Smooth muscle cell of the brain vasculature (primary cell): ENCODE data around the gene ADAM10.

Experiments
- DNase-seq: peaks from one replicate; pipeline ENCODE4 v3.0.0-alpha.2; 2012; ENCODE audit warnings: low read depth, low spot score

ADAM10 gene

DNA sequence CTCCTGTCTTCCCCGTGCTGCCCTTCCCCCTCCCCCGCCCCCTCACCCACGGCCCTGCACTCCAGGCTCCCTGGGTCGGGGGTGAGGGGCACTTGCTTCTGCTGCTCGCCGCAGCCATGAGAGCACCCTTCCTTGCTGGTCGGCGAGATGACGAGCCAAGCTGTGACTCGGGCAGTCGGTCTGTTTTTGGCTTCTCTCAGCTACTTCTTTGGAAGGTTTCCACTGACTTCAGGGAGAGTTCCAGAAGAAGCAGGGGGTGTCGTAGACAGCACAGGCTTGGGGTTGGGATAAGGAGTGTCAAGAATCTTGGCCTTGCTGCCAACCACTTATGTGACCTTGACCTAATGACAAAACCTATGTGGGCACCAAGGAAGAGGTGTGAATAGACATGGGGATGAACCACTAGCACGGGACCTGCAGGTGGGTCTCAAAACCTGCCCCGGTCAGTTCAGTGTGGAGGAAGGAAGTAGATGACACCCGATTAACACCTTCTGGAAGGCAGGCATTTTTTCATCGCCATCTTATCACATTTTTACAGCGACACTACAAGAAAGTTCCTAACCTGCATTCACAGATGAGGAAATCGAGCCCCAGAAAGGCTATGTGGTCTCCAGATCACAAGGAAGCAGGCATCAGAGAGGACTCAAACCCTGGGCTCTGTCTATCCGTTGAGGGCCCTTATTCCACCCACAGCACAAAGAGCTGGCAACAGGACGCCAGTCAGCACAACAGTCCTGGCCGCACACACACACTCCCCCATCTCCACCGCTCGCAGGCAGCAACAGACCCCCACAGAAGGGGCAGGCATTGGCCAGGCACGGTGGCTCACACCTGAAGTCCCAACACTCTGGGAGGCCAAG is 196.8 kb downstream of the ADAM10 start:
- DNase-seq: no peak

GRCh38 chr15:58551764-58552504 is 197.6 kb downstream of the ADAM10 start:
- peak; percentile 60 for DNase-seq

DNA sequence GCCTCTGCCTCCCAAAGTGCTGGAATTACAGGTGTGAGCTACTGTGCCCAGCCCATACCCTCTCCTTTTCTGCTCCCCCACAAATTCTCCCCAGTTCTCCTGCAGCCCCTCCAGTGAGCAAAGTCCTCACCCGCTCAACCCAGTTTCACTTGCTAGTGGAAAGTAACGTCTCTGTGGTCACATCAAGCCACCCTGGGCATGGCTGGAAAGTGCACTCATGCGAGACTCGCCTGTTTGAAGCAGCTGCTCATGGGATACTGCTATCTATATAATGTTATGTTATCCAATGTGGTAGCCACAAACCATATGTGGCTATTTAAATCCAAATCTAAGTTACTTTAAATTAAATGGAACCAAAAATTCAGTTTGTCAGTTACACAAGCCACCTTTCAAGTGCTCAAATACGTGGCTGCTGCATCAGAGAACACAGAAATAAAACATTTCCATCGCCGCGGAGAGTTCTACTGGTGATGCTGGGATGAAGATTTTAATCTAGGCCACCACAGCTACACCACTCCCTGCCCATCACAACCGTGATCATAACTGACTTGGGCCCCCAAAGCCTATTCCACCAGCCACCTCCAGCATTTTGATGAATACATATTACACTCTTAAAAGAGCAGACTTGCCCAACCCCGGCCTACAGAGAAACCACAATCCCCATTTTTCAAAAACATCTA is 198.3 kb downstream of the ADAM10 start:
- no peak for DNase-seq

DNA sequence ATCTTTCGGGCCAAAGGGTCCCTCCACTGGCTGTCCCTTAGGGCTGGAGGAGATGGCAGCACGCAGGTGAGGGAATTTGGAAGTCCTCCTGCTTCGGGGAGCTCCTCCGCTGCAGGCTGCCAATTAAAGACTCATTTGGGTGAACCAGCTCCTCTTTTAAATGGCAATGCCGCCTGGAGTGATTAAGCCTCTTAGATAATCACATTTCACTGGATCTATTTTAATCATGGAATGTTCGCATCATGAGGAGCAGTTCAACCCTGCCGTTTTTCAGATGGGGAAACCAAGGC is 199.8 kb downstream of the ADAM10 start:
- DNase-seq: no peak

DNA sequence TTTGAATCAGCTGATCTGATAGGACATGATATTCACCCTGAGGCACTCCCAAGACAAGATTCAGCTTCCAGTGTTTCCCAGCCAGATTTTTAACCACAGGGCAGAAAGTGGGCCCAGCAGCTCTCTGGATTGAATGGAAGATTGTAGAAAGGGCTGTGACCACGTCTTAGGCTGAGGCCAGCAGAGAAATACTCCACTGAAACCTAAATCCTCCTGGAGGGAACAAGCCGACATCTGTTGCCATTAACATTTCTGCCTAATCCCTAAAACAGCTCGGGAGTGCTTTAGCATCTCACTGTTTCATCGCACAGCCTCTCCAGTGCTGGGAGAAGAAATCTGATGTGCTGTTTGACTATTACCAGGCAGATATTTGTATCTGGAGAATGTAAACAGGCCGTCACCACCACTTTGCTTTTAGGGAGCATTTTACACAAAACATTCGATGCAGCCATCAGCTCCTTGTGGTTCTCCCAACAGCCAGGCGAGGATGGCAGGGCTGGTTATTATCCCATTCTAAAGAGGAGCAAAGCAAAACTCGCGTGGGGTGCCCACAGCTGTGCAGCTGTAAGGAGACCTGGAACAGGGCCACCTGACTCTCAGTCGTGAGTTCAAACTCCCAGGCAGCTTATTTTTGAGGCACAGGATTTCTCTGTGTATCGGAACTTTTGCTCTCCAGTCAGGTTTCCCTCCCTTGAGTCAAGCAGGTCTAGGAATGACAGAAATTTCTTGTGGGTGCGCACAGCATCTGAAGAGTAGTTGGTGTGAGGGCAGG is 200.3 kb downstream of the ADAM10 start:
- DNase-seq: no peak

GRCh38 chr15:58548308-58549012 is 201.0 kb downstream of the ADAM10 start:
- no peak for DNase-seq

DNA sequence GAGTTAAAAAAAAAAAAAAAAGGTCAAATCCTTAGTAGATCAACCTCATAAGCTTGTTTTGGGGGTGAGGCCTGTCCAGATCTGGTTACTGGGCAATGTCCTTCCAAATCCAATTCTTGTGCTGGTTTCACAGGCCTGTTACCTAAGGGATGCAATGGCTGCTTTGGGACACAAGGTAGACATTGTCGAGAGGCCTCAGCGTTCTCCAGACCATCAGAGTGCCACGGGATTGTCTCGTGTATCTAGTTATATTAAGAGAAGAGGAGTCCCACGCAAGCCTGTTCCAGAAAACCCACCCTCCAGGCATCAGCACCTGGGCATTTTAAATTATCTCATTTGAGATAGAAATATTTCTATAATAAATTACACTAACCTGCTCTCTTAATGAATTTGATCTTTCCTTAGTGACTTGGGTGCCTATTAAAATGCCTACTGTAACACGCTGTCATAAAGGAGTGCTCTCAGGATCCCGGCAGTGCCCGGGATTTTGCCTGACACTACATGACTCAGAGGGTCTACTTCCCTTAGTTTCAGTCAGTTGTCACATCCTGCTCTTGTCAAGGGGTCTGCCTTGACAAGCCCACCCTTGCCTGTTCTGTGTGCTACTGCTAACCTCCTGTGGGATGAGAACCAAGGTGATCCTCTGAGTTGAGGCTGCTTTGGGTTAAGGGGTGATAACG is 201.7 kb downstream of the ADAM10 start:
- DNase-seq: no peak

DNA sequence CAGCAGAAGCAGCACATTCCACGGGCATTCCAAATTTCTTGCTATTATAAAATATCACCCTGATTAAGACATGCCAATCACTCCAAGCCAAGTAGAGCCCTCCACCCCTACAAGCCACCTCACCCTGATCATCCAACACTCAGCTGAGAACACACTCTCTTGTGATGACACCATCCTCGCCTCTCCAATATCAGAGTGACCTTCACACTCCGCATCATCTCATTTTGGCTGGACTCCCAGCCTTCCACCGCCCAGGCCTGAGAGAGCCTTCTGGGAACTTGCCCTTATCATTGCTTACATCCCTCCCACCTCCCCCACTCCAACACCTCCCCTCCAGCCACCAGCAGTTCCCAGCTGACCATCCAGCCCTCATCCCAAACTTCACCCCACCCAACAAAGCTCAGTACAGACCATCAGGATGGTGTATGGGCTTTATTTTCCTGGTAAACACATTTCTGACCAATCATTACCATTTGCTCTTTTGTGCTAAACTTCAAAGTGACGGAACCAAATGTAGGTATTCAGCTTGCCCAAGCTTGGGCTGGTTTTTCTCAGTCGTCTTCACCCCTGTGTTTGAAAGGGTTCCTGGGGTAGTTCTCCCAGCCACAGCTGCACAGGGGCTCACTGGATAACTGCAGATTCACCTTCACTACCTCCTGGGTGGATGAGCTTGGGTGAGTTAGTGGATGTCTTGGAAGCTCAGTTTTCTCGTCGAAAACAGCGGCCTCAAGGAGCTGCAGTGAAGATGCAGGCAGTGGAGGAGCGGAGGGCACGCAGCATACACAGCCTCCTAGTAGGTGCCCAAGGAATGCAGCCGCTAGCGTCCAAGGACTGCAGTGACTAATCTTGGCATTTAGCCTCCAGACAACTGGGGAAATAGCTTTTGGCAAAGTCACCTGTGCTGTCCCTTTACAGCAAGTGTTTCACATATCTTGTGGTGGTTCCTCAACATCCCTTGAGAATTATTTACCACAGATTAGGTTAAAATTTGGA is 202.6 kb downstream of the ADAM10 start:
- no peak for DNase-seq

DNA sequence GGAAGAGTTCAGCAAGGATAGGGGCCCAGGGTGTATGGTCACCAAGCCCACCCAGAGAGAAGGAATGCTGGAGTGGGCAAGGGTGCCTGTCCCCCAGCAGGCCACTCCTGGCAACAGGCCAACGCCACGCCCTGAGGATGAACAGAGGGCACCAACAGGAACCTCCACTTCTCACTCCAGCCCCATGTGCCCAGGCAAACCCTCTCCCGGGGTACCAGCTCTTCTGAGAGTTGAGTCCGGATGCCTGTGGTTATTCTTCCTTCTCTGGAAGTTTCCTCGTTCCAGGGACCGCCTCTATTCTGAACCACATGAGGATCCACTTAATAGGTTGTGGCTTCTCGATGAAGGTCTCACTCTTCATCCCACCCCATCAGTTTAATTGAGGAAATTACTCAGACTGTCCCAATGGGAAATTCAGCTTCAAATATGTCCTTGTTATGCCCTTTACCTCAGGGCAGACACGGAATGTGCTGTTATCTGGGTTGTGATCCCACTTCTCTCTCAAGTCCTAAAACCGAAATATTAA is 203.4 kb downstream of the ADAM10 start:
- no peak for DNase-seq

GRCh38 chr15:58545307-58546065 is 204.0 kb downstream of the ADAM10 start:
- DNase-seq: no peak

- no peak for DNase-seq
These were observed 204.8 kb downstream of the ADAM10 start for GRCh38 chr15:58544756-58545155.

- no peak for DNase-seq
These were observed 205.7 kb downstream of the ADAM10 start for GRCh38 chr15:58543664-58544335.

GRCh38 chr15:58541410-58542087 is 208.0 kb downstream of the ADAM10 start:
- DNase-seq: no peak

DNA sequence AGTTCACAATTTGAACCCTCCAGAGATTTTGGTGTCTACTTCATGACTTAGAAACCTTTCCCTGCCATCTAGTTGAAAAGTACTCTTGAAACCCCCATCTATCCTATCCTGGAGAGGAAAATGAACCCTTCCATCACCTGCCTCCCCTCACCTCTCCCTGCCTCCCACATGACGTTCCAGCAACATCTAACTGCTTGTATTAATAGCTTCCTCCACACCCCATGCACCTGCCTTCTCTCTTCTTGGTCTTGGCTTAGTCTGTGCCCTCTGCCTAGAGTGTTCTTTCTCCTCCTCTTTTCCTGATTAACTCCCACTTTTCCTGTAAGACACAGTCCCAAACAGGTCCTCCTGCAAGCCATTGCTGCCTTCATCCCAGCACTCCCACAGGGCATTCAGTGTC is 210.0 kb downstream of the ADAM10 start:
- no peak for DNase-seq

DNA sequence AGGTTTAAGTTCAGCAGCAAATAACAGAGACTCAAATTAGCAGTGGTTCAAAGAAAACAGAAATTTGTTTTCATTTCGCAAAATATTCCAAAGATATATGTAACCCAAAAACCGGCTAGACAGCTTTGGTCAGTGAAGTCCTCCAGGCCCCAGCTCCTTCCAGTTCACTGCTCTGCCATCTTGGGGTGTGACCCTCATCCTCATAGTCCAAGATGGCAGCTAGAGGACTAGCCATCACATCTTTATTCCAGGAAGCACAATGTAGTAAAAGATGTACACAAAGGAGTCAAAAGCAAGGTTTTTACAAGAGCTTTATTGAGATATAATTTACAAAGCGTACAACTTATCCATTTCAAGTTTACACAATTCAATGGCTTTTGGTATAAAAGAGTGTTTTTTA is 210.6 kb downstream of the ADAM10 start:
- DNase-seq: no peak
